CD4-positive, CD25-positive, alpha-beta regulatory T cell (primary cell): Measurements from ENCODE around the gene IFI44L. TPM values are rescaled to one million over a fixed set of nuclear protein-coding genes. Genes with fewer than 3 reads are reported as not detected.

Experiments
- ATAC-seq, 2 donors: fragments of 150-1000 bp; cut with Tn5 transposase; one replicate each; pipeline ENCODE4 v1.10.0; 2021; ENCODE audit warnings: low read depth in 2 of 2, moderate number of reproducible peaks in 2 of 2, moderate library complexity in 1 of 2
- DNase-seq, 3 donors: peaks; one replicate each; pipeline versions ENCODE4 v3.0.0 to v3.0.0-alpha.2; 2012 to 2022; ENCODE audit warnings: mixed read lengths in 1 of 3
- H3K27ac ChIP-seq: one replicate; pipeline ENCODE4 v1.7.0; 2013; ENCODE audit warnings: mild to moderate bottlenecking, low read length; ENCODE audit not compliant: insufficient read depth, poor library complexity, severe bottlenecking
- H3K27me3 ChIP-seq: one replicate; pipeline ENCODE4 v1.7.0; 2013; ENCODE audit warnings: low read length; ENCODE audit not compliant: control insufficient read depth, insufficient read depth
- H3K36me3 ChIP-seq: one replicate; pipeline ENCODE4 v1.7.0; 2013; ENCODE audit warnings: mild to moderate bottlenecking, low read length, moderate library complexity; ENCODE audit not compliant: control insufficient read depth, insufficient read depth
- H3K4me1 ChIP-seq: 2 replicates; pipeline ENCODE4 v1.7.0; 2013; ENCODE audit warnings: mild to moderate bottlenecking, low read length; ENCODE audit not compliant: insufficient read depth, control insufficient read depth, poor library complexity, severe bottlenecking
- H3K4me3 ChIP-seq: one replicate; pipeline ENCODE4 v1.7.0; 2013; ENCODE audit warnings: low read depth, mild to moderate bottlenecking, low read length, moderate library complexity
- H3K9me3 ChIP-seq, 2 experiments: 1 replicate in 1 of 2; 2 replicates in 1 of 2; pipeline ENCODE4 v1.7.0; 2013; ENCODE audit warnings: low read length in 2 of 2, mild to moderate bottlenecking in 1 of 2, moderate library complexity in 1 of 2; ENCODE audit not compliant: control insufficient read depth in 2 of 2
- H3K27ac Mint-ChIP-seq, 3 donors: one replicate each; pipeline ENCODE4 v1.8.0; 2020 to 2022; ENCODE audit warnings: mild to moderate bottlenecking in 3 of 3, mixed read lengths in 3 of 3, moderate library complexity in 2 of 3
- H3K27me3 Mint-ChIP-seq: one replicate; pipeline ENCODE4 v1.8.0; 2022; ENCODE audit warnings: mild to moderate bottlenecking, mixed read lengths
- H3K36me3 Mint-ChIP-seq: one replicate; pipeline ENCODE4 v1.8.0; 2020; ENCODE audit warnings: mixed read lengths
- H3K4me1 Mint-ChIP-seq, 4 donors: one replicate each; pipeline ENCODE4 v1.8.0; 2020 to 2022; ENCODE audit warnings: mixed read lengths in 4 of 4, mild to moderate bottlenecking in 1 of 4
- H3K4me3 Mint-ChIP-seq, 4 donors: one replicate each; pipeline ENCODE4 v1.8.0; 2020 to 2022; ENCODE audit warnings: mild to moderate bottlenecking in 4 of 4, mixed read lengths in 4 of 4, moderate library complexity in 3 of 4
- H3K9me3 Mint-ChIP-seq, 7 donors: one replicate each; pipeline ENCODE4 v1.8.0; 2020 to 2022; ENCODE audit warnings: mixed read lengths in 7 of 7, mild to moderate bottlenecking in 3 of 7, moderate library complexity in 2 of 7
- polyA plus RNA-seq, 4 donors: library from polyadenylated mRNA; unstranded; fragments of 300-500 nt; fragmentation: Illumina TruSeq; gene quantifications; one replicate each; pipeline ENCODE4 v1.2.3, GENCODE V29; 2021
- total RNA-seq: library from RNA; stranded (reverse); gene quantifications from one replicate; pipeline ENCODE4 v1.2.3, GENCODE V29; 2022

Gene IFI44L
- total and polyA plus RNA-seq, 5 donors from 2014 or later, result 1.4 to 19.1 (median 3.6) TPM

GRCh38 chr1:78619446-78619802 lies 824 bp upstream of the IFI44L start:
- no peaks in the 10 kb centered on the region for H3K9me3 Mint-ChIP-seq
- peaks cover 6% of the 10 kb centered on the region for H3K36me3 Mint-ChIP-seq
- Histone ChIP-seq H3K27me3 (no peaks in the 10 kb centered on the region), H3K4me1 (peaks cover 19% of the 10 kb centered on the region), H3K27ac (no peak overlapping the region), H3K9me3 (no peaks in the 10 kb centered on the region), H3K36me3 (no peaks in the 10 kb centered on the region), H3K4me3 (peak overlapping the region; percentile 77)
- H3K4me1 Mint-ChIP-seq, result peaks cover 6 to 61% (median 43%) of the 10 kb centered on the region in 4 donors
- ATAC-seq (peak in 1 of 2 donors; percentile 6), DNase-seq (no peak)
- no peaks in the 10 kb centered on the region for H3K27me3 Mint-ChIP-seq
- H3K4me3 Mint-ChIP-seq, result peak overlapping the region in 3 of 4 donors; percentile 66 to 95 (median 76)
- H3K27ac Mint-ChIP-seq, result peak overlapping the region; percentile 74 to 99 (median 89)

- H3K27ac ChIP-seq, result peak overlapping the region; percentile 39
- Mint-ChIP-seq H3K4me3 (peak overlapping the region; percentile 39 to 95 (median 71)), H3K9me3 (no peaks in the 10 kb centered on the region), H3K27me3 (no peaks in the 10 kb centered on the region), H3K36me3 (peaks cover 8% of the 10 kb centered on the region), H3K4me1 (peaks cover 16 to 72% (median 51%) of the 10 kb centered on the region in 4 donors), H3K27ac (peak overlapping the region; percentile 74 to 99 (median 89))
- DNase-seq, result no peak
- peaks cover 19% of the 10 kb centered on the region for H3K4me1 ChIP-seq
- no peaks in the 10 kb centered on the region for H3K27me3 ChIP-seq
- H3K4me3 ChIP-seq, result peak overlapping the region; percentile 77
- H3K36me3 ChIP-seq, result no peaks in the 10 kb centered on the region
- no peaks in the 10 kb centered on the region for H3K9me3 ChIP-seq
- ATAC-seq, result no peak
These were observed 418 bp downstream of the IFI44L start for GRCh38 chr1:78620666-78621065.

GRCh38 chr1:78622548-78622947 lies 2.3 kb downstream of the IFI44L start:
- peaks cover 19% of the 10 kb centered on the region for H3K4me1 ChIP-seq
- Mint-ChIP-seq H3K4me1 (peaks cover 16 to 77% (median 56%) of the 10 kb centered on the region in 4 donors), H3K27ac (peak overlapping the region; percentile 48 to 87 (median 52)), H3K9me3 (no peaks in the 10 kb centered on the region), H3K27me3 (no peaks in the 10 kb centered on the region), H3K36me3 (peaks cover 8% of the 10 kb centered on the region), H3K4me3 (peak overlapping the region in 3 of 4 donors; percentile 20 to 90 (median 73))
- DNase-seq (no peak), ATAC-seq (no peak)
- no peaks in the 10 kb centered on the region for H3K36me3 ChIP-seq
- H3K9me3 ChIP-seq, result no peaks in the 10 kb centered on the region
- H3K27me3 ChIP-seq, result no peaks in the 10 kb centered on the region
- no peak overlapping the region for H3K27ac ChIP-seq
- peak overlapping the region; percentile 38 for H3K4me3 ChIP-seq

- H3K9me3 ChIP-seq, result no peaks in the 10 kb centered on the region
- no peaks in the 10 kb centered on the region for H3K27me3 ChIP-seq
- ATAC-seq (no peak), DNase-seq (no peak)
- Mint-ChIP-seq H3K27me3 (no peaks in the 10 kb centered on the region), H3K9me3 (no peaks in the 10 kb centered on the region), H3K4me3 (peak overlapping the region in 3 of 4 donors; percentile 20 to 51 (median 28)), H3K27ac (peak overlapping the region; percentile 18 to 48 (median 48)), H3K4me1 (peaks cover 16 to 70% (median 50%) of the 10 kb centered on the region in 4 donors), H3K36me3 (peaks cover 8% of the 10 kb centered on the region)
- no peak overlapping the region for H3K4me3 ChIP-seq
- H3K27ac ChIP-seq, result no peak overlapping the region
- H3K4me1 ChIP-seq, result peaks cover 19% of the 10 kb centered on the region
- no peaks in the 10 kb centered on the region for H3K36me3 ChIP-seq
These were observed 3.8 kb downstream of the IFI44L start for GRCh38 chr1:78624035-78624434.

GRCh38 chr1:78627321-78627720 lies 7.1 kb downstream of the IFI44L start:
- no peak overlapping the region for H3K4me3 ChIP-seq
- Mint-ChIP-seq H3K27me3 (no peaks in the 10 kb centered on the region), H3K36me3 (peaks cover 8% of the 10 kb centered on the region), H3K9me3 (no peaks in the 10 kb centered on the region), H3K27ac (no peak overlapping the region), H3K4me1 (peaks cover 10 to 41% (median 34%) of the 10 kb centered on the region in 4 donors), H3K4me3 (no peak overlapping the region)
- no peak for DNase-seq
- H3K9me3 ChIP-seq, result no peaks in the 10 kb centered on the region
- H3K27me3 ChIP-seq, result no peaks in the 10 kb centered on the region
- no peaks in the 10 kb centered on the region for H3K4me1 ChIP-seq
- no peaks in the 10 kb centered on the region for H3K36me3 ChIP-seq
- no peak overlapping the region for H3K27ac ChIP-seq
- no peak for ATAC-seq

- ATAC-seq (no peak), DNase-seq (no peak)
- Histone ChIP-seq H3K27me3 (no peaks in the 10 kb centered on the region), H3K4me1 (no peaks in the 10 kb centered on the region), H3K36me3 (no peaks in the 10 kb centered on the region), H3K27ac (no peak overlapping the region), H3K9me3 (no peaks in the 10 kb centered on the region), H3K4me3 (no peak overlapping the region)
- H3K4me3 Mint-ChIP-seq, result no peak overlapping the region
- H3K4me1 Mint-ChIP-seq, result peaks cover under 1 to 16% (median 8%) of the 10 kb centered on the region in 4 donors
- peaks cover 0 to 7% (median 0%) of the 10 kb centered on the region in 7 donors for H3K9me3 Mint-ChIP-seq
- H3K36me3 Mint-ChIP-seq, result no peaks in the 10 kb centered on the region
- H3K27ac Mint-ChIP-seq, result no peak overlapping the region
- no peaks in the 10 kb centered on the region for H3K27me3 Mint-ChIP-seq
These were observed 10.4 kb downstream of the IFI44L start for GRCh38 chr1:78630600-78630999.

- no peak for ATAC-seq
- peaks cover 0 to 7% (median 3%) of the 10 kb centered on the region in 7 donors for H3K9me3 Mint-ChIP-seq
- H3K4me1 ChIP-seq, result no peaks in the 10 kb centered on the region
- H3K27me3 ChIP-seq, result no peaks in the 10 kb centered on the region
- no peak overlapping the region for H3K4me3 Mint-ChIP-seq
- no peak for DNase-seq
- H3K4me1 Mint-ChIP-seq, result peaks cover 0 to 9% (median 2%) of the 10 kb centered on the region in 4 donors
- H3K27ac ChIP-seq, result no peak overlapping the region
- no peaks in the 10 kb centered on the region for H3K9me3 ChIP-seq
- no peak overlapping the region for H3K27ac Mint-ChIP-seq
- H3K36me3 Mint-ChIP-seq, result no peaks in the 10 kb centered on the region
- no peak overlapping the region for H3K4me3 ChIP-seq
- no peaks in the 10 kb centered on the region for H3K36me3 ChIP-seq
- H3K27me3 Mint-ChIP-seq, result no peaks in the 10 kb centered on the region
These were observed 13.0 kb downstream of the IFI44L start for GRCh38 chr1:78633209-78633608.

- Mint-ChIP-seq H3K27ac (no peak overlapping the region), H3K4me3 (no peak overlapping the region), H3K27me3 (peaks cover 6% of the 10 kb centered on the region), H3K4me1 (peaks cover 0 to 13% (median 11%) of the 10 kb centered on the region in 4 donors), H3K36me3 (peaks cover 10% of the 10 kb centered on the region), H3K9me3 (peaks cover 0 to 9% (median 3%) of the 10 kb centered on the region in 7 donors)
- H3K4me1 ChIP-seq, result peaks cover 4% of the 10 kb centered on the region
- H3K9me3 ChIP-seq, result peaks cover 0 to 3% of the 10 kb centered on the region in 2 experiments
- no peak for DNase-seq
- ATAC-seq, result no peak
- H3K27ac ChIP-seq, result no peak overlapping the region
- H3K4me3 ChIP-seq, result no peak overlapping the region
- no peaks in the 10 kb centered on the region for H3K36me3 ChIP-seq
- no peaks in the 10 kb centered on the region for H3K27me3 ChIP-seq
These were observed 20.2 kb downstream of the IFI44L start for GRCh38 chr1:78640462-78640861.
